ENCODE results near the gene SUSD1. TPM values are rescaled to one million over a fixed set of nuclear protein-coding genes. Genes with fewer than 3 reads are reported as not detected.

Gene SUSD1
- total RNA-seq, 1 donor from 2014 or later: 19.9 TPM

- Mint-ChIP-seq H3K36me3 (ENCODE audit: unreplicated experiment) (peaks cover 9% of the 10 kb centered on the region), H3K9me3 (ENCODE audit: unreplicated experiment) (peaks cover 4% of the 10 kb centered on the region), H3K4me1 (ENCODE audit: low read depth, unreplicated experiment) (no peaks in the 10 kb centered on the region), H3K27ac (ENCODE audit: unreplicated experiment) (no peak overlapping the region), H3K27me3 (ENCODE audit: unreplicated experiment) (no peaks in the 10 kb centered on the region), H3K4me3 (ENCODE audit: unreplicated experiment) (no peak overlapping the region)
- no peak for TF ChIP-seq CTCF (IDR thresholded peaks at IDR 0.05; ENCODE audit: partially characterized antibody, unreplicated experiment)
- no peak for DNase-seq
Observed at GRCh38 chr9:112207451-112207850, 32.4 kb upstream of the SUSD1 start.

DNA sequence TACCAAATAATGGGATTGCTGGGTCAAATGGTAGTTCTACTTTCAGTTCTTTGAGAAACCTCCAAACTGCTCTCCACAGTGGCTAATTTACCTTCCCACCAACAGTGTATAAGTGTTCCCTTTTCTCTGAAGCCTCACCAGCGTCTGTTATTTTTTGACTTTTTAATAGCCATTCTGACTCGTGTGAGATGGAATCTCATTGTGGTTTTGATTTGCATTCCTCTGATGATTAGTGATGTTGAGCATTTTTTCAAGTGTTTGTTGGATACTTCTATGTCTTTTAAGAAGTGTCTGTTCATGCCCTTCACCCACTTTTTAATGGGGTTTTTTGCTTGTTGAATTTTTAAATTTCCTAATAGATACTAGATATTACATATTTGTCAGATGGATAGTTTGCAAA lies 28.4 kb upstream of the SUSD1 start:
- Mint-ChIP-seq H3K4me1 (ENCODE audit: low read depth, unreplicated experiment) (no peaks in the 10 kb centered on the region), H3K27me3 (ENCODE audit: unreplicated experiment) (peaks cover 3% of the 10 kb centered on the region), H3K36me3 (ENCODE audit: unreplicated experiment) (peaks cover 9% of the 10 kb centered on the region), H3K27ac (ENCODE audit: unreplicated experiment) (no peak overlapping the region), H3K9me3 (ENCODE audit: unreplicated experiment) (peaks cover 6% of the 10 kb centered on the region), H3K4me3 (ENCODE audit: unreplicated experiment) (no peak overlapping the region)
- no peak for DNase-seq
- TF ChIP-seq CTCF (IDR thresholded peaks at IDR 0.05; ENCODE audit: partially characterized antibody, unreplicated experiment): no peak

DNA sequence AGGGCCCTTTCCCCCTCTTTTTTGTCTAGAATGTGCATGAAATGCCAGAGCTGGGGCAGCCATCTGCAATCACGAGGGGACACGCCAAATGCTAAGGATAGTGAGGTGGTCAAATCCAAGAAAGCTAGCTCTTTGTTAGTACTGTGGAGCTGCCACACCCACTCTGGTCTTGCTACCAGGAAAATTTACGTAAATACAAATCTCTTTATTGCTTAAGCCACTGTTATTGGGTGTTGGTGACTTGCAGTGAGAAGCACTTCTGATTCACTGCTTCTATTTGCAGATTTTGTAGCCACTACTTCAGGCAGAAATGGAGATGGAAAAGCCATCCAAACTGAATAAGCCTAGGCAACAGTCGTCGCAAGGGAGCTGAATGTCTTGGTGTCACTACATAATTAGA lies 25.6 kb upstream of the SUSD1 start:
- no peak for TF ChIP-seq CTCF (IDR thresholded peaks at IDR 0.05; ENCODE audit: partially characterized antibody, unreplicated experiment)
- no peak overlapping the region for H3K4me3 Mint-ChIP-seq (ENCODE audit: unreplicated experiment)
- no peak overlapping the region for H3K27ac Mint-ChIP-seq (ENCODE audit: unreplicated experiment)
- H3K27me3 Mint-ChIP-seq (ENCODE audit: unreplicated experiment): peaks cover 3% of the 10 kb centered on the region
- peaks cover 4% of the 10 kb centered on the region for H3K9me3 Mint-ChIP-seq (ENCODE audit: unreplicated experiment)
- H3K36me3 Mint-ChIP-seq (ENCODE audit: unreplicated experiment): no peaks in the 10 kb centered on the region
- no peaks in the 10 kb centered on the region for H3K4me1 Mint-ChIP-seq (ENCODE audit: low read depth, unreplicated experiment)
- DNase-seq: no peak

DNA sequence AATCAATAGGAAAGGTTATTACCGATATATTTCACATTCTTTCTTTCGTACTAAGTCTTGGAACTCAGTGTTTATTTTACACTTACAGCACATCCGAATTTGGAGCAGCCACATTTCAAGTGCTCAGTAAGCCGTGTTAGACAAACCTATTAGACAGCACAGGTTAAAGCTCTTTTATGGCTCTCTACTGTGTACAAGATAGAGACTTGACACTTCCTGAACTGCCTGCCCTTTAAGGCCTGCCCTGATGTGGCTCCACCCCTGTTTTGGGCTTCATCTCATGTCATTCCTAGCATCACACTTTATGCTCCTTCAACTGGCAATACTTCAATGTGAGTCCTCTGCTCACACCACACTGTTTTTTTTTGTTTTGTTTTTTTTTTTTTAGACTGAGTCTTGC lies 23.5 kb upstream of the SUSD1 start:
- H3K9me3 Mint-ChIP-seq (ENCODE audit: unreplicated experiment): peaks cover 2% of the 10 kb centered on the region
- H3K27ac Mint-ChIP-seq (ENCODE audit: unreplicated experiment): no peak overlapping the region

GRCh38 chr9:112194969-112195431 lies 19.9 kb upstream of the SUSD1 start:
- no peaks in the 10 kb centered on the region for H3K36me3 Mint-ChIP-seq (ENCODE audit: unreplicated experiment)
- DNase-seq: no peak
- no peak overlapping the region for H3K27ac Mint-ChIP-seq (ENCODE audit: unreplicated experiment)
- TF ChIP-seq CTCF (IDR thresholded peaks at IDR 0.05; ENCODE audit: partially characterized antibody, unreplicated experiment): no peak
- peaks cover 4% of the 10 kb centered on the region for H3K9me3 Mint-ChIP-seq (ENCODE audit: unreplicated experiment)
- peaks cover 3% of the 10 kb centered on the region for H3K27me3 Mint-ChIP-seq (ENCODE audit: unreplicated experiment)
- no peaks in the 10 kb centered on the region for H3K4me1 Mint-ChIP-seq (ENCODE audit: low read depth, unreplicated experiment)
- H3K4me3 Mint-ChIP-seq (ENCODE audit: unreplicated experiment): no peak overlapping the region

More for the DNA sequence above, 23.5 kb upstream of the SUSD1 start:
- H3K27me3 Mint-ChIP-seq (ENCODE audit: unreplicated experiment): peaks cover 3% of the 10 kb centered on the region
- no peak for TF ChIP-seq CTCF (IDR thresholded peaks at IDR 0.05; ENCODE audit: partially characterized antibody, unreplicated experiment)
- DNase-seq: no peak
- H3K4me3 Mint-ChIP-seq (ENCODE audit: unreplicated experiment): no peak overlapping the region
- no peaks in the 10 kb centered on the region for H3K36me3 Mint-ChIP-seq (ENCODE audit: unreplicated experiment)
- H3K4me1 Mint-ChIP-seq (ENCODE audit: low read depth, unreplicated experiment): no peaks in the 10 kb centered on the region
